Fibroblast of skin of left quadriceps (primary cell): Measurements from ENCODE around the gene ACOXL.

Experiments used
- DNase-seq, 2 experiments: peaks; one replicate each; pipeline ENCODE4 v3.0.0-alpha.2; 2013; ENCODE audit warnings: low read depth in 2 of 2

The ACOXL gene

GRCh38 chr2:110794390-110794789, 62.0 kb downstream of the ACOXL start:
- no peak for DNase-seq

GRCh38 chr2:110794951-110795350, 62.6 kb downstream of the ACOXL start:
- no peak for DNase-seq

- DNase-seq = no peak
These were observed 64.4 kb downstream of the ACOXL start for GRCh38 chr2:110796716-110797301.

GRCh38 chr2:110799376-110799775, 67.0 kb downstream of the ACOXL start:
- DNase-seq = no peak

- no peak for DNase-seq
These were observed 68.4 kb downstream of the ACOXL start for GRCh38 chr2:110800611-110801402.

- no peak for DNase-seq
These were observed 70.0 kb downstream of the ACOXL start for GRCh38 chr2:110802208-110802932.

GRCh38 chr2:110804433-110804832, 72.1 kb downstream of the ACOXL start:
- DNase-seq = no peak

GRCh38 chr2:110804915-110805314, 72.5 kb downstream of the ACOXL start:
- no peak for DNase-seq

- no peak for DNase-seq
These were observed 73.6 kb downstream of the ACOXL start for GRCh38 chr2:110805894-110806452.

- DNase-seq = no peak
These were observed 75.1 kb downstream of the ACOXL start for GRCh38 chr2:110807522-110807921.

- no peak for DNase-seq
These were observed 78.0 kb downstream of the ACOXL start for GRCh38 chr2:110810404-110810803.

GRCh38 chr2:110812726-110813645, 80.6 kb downstream of the ACOXL start:
- DNase-seq = no peak

- DNase-seq = no peak
These were observed 81.5 kb downstream of the ACOXL start for GRCh38 chr2:110813896-110814295.

- DNase-seq = no peak
These were observed 83.6 kb downstream of the ACOXL start for GRCh38 chr2:110815938-110816337.

- no peak for DNase-seq
These were observed 84.3 kb downstream of the ACOXL start for GRCh38 chr2:110816404-110817365.

GRCh38 chr2:110818767-110819481, 86.6 kb downstream of the ACOXL start:
- DNase-seq = no peak

- DNase-seq = no peak
These were observed 87.3 kb downstream of the ACOXL start for GRCh38 chr2:110819711-110820110.

GRCh38 chr2:110820128-110820527, 87.8 kb downstream of the ACOXL start:
- DNase-seq = no peak

GRCh38 chr2:110823165-110823564, 90.8 kb downstream of the ACOXL start:
- DNase-seq = no peak

GRCh38 chr2:110827511-110827910, 95.1 kb downstream of the ACOXL start:
- no peak for DNase-seq
